ENCODE measurements around the gene RNF5. TPM values are rescaled to one million over a fixed set of nuclear protein-coding genes. Genes with fewer than 3 reads are reported as not detected.

RNF5 gene
- 10.6 and 11.0 TPM in 2 replicates for total RNA-seq (2013; cell fraction: nucleolus; rRNA removed)
- total RNA-seq (2014; rRNA removed) = 51.6 and 61.4 TPM in 2 replicates
- 42.2 and 42.4 TPM in 2 replicates for total RNA-seq (2014; rRNA removed; fragmentation: Illumina TruSeq; extraction: Trizol)
- total RNA-seq (2021) = 51.6 and 52.1 TPM in 2 replicates
- 40.6 TPM for polyA plus RNA-seq (2011; ENCODE audit: low read depth)
- 75.2 and 75.6 TPM in 2 replicates for polyA plus RNA-seq (2011; rRNA removed)
- polyA plus RNA-seq (2011; cell fraction: cytosol; rRNA removed) = 79.5 and 101 TPM in 2 replicates
- polyA plus RNA-seq (2011; cell fraction: nucleus; rRNA removed) = 32.7 and 35.4 TPM in 2 replicates
- polyA plus RNA-seq (2012) = 79.1 and 158 TPM in 2 replicates
- polyA plus RNA-seq (2014; fragmentation: Illumina TruSeq; extraction: Trizol) = 74.1 and 82.8 TPM in 2 replicates
- 10 to 100 TPM; 31.4 to 42.0 TPM for polyA plus RNA-seq (2014; fragmentation: Nextera tagmentation; extraction: Ambion mirVana)
- 72.6 and 74.1 TPM in 2 replicates for polyA plus RNA-seq (2014; rRNA removed)
- 100 to 1,000 TPM; 105 to 114 TPM for polyA plus RNA-seq (2016; fragmentation: Nextera tagmentation; extraction: Ambion mirVana)
- polyA minus RNA-seq (2011; rRNA and poly(A)+ RNA removed) = 20.0 and 32.1 TPM in 2 replicates
- 12.3 and 12.8 TPM in 2 replicates for polyA minus RNA-seq (2011; cell fraction: cytosol; rRNA and poly(A)+ RNA removed)
- polyA minus RNA-seq (2011; cell fraction: nucleus; rRNA and poly(A)+ RNA removed) = 7.6 and 8.6 TPM in 2 replicates
- percentile 87 among the genes with signal in this experiment for Bru-seq, nascent RNA
- percentile 94 among the genes with signal in this experiment for BruChase-seq, experiment 1, labeled RNA remaining after a 6-hour chase
- BruChase-seq, experiment 2, labeled RNA remaining after a 2-hour chase = percentile 90 among the genes with signal in this experiment
- long read RNA-seq, experiment 1, partial matches to known transcripts = 2 of 3 reads
- long read RNA-seq, experiment 1, other reads (novel, unspliced or antisense) = 1 of 3 reads
- long read RNA-seq, experiment 2, partial matches to known transcripts = 4 of 6 reads
- long read RNA-seq, experiment 2, other reads (novel, unspliced or antisense) = 2 of 6 reads

DNA sequence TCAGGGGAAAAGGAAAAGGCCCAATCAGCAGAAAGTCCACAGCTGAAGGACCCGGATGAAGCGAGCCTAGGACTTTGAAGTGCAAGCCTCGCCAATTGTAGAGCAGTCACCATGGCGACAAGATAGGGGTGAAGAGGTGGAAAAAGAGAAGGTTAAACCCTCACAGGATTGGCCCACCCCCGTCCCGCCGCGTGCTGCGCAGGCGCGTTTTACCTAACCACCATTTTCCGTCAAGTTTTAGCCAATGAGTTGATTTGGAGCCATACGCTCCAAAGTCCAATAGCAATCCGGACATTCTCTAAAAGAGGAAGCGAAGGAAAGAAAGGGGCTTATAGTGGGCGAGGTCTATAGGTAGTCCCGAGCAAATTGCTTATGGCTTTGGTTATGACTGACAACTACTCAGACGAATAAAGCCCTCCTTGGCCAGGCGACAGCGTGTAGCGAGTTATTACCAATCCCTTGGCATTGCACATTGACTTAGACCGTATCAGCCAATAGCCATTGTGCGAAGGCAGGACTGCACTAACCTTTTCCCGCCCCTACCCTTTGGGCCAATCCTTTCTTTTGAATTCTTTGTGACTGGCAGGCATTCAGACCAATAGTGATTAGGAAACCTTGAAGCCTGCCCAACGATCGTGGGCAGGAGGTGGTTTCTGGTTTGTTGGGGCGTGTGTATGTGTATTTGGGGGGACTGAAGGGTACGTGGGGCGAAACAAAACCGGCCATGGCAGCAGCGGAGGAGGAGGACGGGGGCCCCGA, at the start of gene RNF5:
TSS of gene RNF5 (plus strand) at position 618 of the 759 bp plus-strand sequence. CDS start at position 725, 107 bp downstream.
- Histone ChIP-seq H3K36me3 (ENCODE audit: control insufficient read depth in 2 of 2, insufficient read depth in 2 of 2, low read length in 1 of 2) (peaks cover 0 to 2% of the 10 kb centered on the region in 2 experiments; a peak in 2 of 4 replicates), H3K4me2 (ENCODE audit: control insufficient read depth, insufficient read depth) (peak within 1 kb of the TSS; percentile 77), H4K20me1 (ENCODE audit: control insufficient read depth, insufficient read depth) (no peaks in the 10 kb centered on the region), H3K79me2 (ENCODE audit: control insufficient read depth, insufficient read depth, low read length) (peaks cover 22% of the 10 kb centered on the region), H3K27ac (ENCODE audit: control insufficient read depth, insufficient read depth) (peak within 1 kb of the TSS; percentile 79), H2AFZ (ENCODE audit: control insufficient read depth, low read depth, low read length) (peak within 1 kb of the TSS; percentile 78), H3K27me3 (replicated peaks in 1 of 2; ENCODE audit: control insufficient read depth in 2 of 2, insufficient read depth in 2 of 2, low read length in 1 of 2) (no peaks in the 10 kb centered on the region), H3K9me3 (replicated peaks; ENCODE audit: control insufficient read depth, insufficient read depth, low read length) (no peaks in the 10 kb centered on the region), H3K4me1 (ENCODE audit: control insufficient read depth, insufficient read depth, low read length) (peaks cover 10% of the 10 kb centered on the region), H3K4me3 (peak within 1 kb of the TSS; percentile 86), H3K9ac (ENCODE audit: control insufficient read depth, insufficient read depth, low read length) (peak within 1 kb of the TSS; percentile 91)
- CTCF ChIA-PET = interaction anchor here (0.6 to 2.2 kb wide), 7 partner anchors 13 to 1286 kb away, joined by 3 to 19 read pairs (median 4); partner anchors contain the start of gene GPSM3
- peak; percentile 100 for DNase-seq (ENCODE audit: low read depth, low spot score)
- POLR2A ChIA-PET = interaction anchor here (1.3 to 5.7 kb wide), 7 partner anchors 12 to 59 kb away, joined by 3 to 123 read pairs (median 11); partner anchors contain the start of genes ATF6B, FKBPL, GPSM3 and PBX2
- peak; percentile 100 for FAIRE-seq
- in situ Hi-C loops (cut with MboI) = no loop called here
- ATAC-seq = peak; percentile 91
- WGBS (ENCODE audit: insufficient coverage, insufficient replicate concordance, low lambda C conversion rate, missing lambda C conversion rate) = 3% methylated on average over 32 of the region's 33 CpGs
- SMC1A ChIA-PET (ENCODE audit: uncharacterized antibody, unreplicated experiment) = interaction anchor here (1.0 to 4.2 kb wide), 4 partner anchors 14 to 351 kb away, joined by 3 to 41 read pairs (median 14); partner anchors contain the start of genes ATF6B, FKBPL, GPSM3 and HSPA1B
- no TSS peak for BruUV-seq (replicated peaks)
- RAD21 ChIA-PET (ENCODE audit: unreplicated experiment) = interaction anchor here (0.7 to 2.6 kb wide), 8 partner anchors 11 to 49 kb away, joined by 3 to 21 read pairs (median 6); partner anchors contain the start of genes ATF6B, GPSM3 and PBX2
- intact Hi-C loops (cut with micrococcal nuclease; ENCODE audit: unreplicated experiment) = loop anchor here (2.0 kb wide), 2 partner anchors 13 to 59 kb away; partner anchors contain the start of gene PBX2
- TF ChIP-seq SMARCA5 (IDR thresholded peaks at IDR 0.05) = no peak
- TF ChIP-seq SMAD5 (IDR thresholded peaks at IDR 0.05; ENCODE audit: low read depth) = no peak
- TF ChIP-seq IKZF2 (IDR thresholded peaks at IDR 0.05) = no peak
- TF ChIP-seq PAX5 (IDR thresholded peaks at IDR 0.05; ENCODE audit: borderline replicate concordance, low read depth, low read length) = no peak
- no peak for TF ChIP-seq WRNIP1 (IDR thresholded peaks at IDR 0.05; ENCODE audit: borderline replicate concordance, low read depth, low read length)
- no peak for TF ChIP-seq JUNB (IDR thresholded peaks at IDR 0.05)
- TF ChIP-seq SPI1 (IDR thresholded peaks at IDR 0.05; ENCODE audit: borderline replicate concordance, insufficient read depth, low read depth, low read length) = peak; percentile 95
- peak; percentile 97 for TF ChIP-seq KLF5 (IDR thresholded peaks at IDR 0.05; ENCODE audit: partially characterized antibody)
- 0 out of 2 replicates have a peak, but pooled peaks have one; percentile 9 for TF ChIP-seq EED (IDR thresholded peaks at IDR 0.05; ENCODE audit: low read depth)
- TF ChIP-seq, protein P1, sequence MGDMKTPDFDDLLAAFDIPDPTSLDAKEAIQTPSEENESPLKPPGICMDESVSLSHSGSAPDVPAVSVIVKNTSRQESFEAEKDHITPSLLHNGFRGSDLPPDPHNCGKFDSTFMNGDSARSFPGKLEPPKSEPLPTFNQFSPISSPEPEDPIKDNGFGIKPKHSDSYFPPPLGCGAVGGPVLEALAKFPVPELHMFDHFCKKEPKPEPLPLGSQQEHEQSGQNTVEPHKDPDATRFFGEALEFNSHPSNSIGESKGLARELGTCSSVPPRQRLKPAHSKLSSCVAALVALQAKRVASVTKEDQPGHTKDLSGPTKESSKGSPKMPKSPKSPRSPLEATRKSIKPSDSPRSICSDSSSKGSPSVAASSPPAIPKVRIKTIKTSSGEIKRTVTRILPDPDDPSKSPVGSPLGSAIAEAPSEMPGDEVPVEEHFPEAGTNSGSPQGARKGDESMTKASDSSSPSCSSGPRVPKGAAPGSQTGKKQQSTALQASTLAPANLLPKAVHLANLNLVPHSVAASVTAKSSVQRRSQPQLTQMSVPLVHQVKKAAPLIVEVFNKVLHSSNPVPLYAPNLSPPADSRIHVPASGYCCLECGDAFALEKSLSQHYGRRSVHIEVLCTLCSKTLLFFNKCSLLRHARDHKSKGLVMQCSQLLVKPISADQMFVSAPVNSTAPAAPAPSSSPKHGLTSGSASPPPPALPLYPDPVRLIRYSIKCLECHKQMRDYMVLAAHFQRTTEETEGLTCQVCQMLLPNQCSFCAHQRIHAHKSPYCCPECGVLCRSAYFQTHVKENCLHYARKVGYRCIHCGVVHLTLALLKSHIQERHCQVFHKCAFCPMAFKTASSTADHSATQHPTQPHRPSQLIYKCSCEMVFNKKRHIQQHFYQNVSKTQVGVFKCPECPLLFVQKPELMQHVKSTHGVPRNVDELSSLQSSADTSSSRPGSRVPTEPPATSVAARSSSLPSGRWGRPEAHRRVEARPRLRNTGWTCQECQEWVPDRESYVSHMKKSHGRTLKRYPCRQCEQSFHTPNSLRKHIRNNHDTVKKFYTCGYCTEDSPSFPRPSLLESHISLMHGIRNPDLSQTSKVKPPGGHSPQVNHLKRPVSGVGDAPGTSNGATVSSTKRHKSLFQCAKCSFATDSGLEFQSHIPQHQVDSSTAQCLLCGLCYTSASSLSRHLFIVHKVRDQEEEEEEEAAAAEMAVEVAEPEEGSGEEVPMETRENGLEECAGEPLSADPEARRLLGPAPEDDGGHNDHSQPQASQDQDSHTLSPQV (IDR thresholded peaks at IDR 0.05) = no peak
- no peak for TF ChIP-seq NR2C1 (IDR thresholded peaks at IDR 0.05)

Data from GM12878 (cell line).